Iris pigment epithelial cell (primary cell): Measurements from ENCODE around the gene P2RY2.
"Not testable (repeated sequence)": the region's sequence is repeated elsewhere in the genome, so short reads cannot be mapped to it uniquely, and the experiment has no call there.

ENCODE experiments used
- DNase-seq: peaks from one replicate; pipeline ENCODE4 v3.0.0-alpha.2; 2011; ENCODE audit warnings: low read depth

Gene P2RY2

DNA sequence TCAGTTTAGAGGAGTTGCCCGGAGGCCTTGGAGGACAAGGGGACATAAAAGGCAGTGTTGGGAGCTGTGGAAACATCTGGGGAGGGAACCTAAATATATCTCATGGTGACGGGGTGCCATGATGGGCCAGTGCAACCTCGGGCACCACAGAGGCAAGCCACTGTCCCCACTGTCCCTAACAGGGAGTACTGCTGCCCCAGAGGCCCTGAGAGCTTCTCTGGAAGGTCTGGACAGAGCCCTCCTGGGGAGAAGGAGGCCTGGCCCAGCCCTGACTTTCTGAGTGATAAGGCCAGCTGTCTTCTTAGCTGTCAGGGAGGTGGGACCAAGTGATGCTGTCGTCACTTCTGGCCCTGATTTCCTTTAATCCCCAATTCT, 48.6 kb downstream of the P2RY2 start:
- no peak for DNase-seq

GRCh38 chr11:73267122-73267846, 49.2 kb downstream of the P2RY2 start:
- no peak for DNase-seq

GRCh38 chr11:73267906-73268540, 49.9 kb downstream of the P2RY2 start:
- DNase-seq, result no peak

GRCh38 chr11:73268671-73269271, 50.7 kb downstream of the P2RY2 start:
- DNase-seq, result no peak

DNA sequence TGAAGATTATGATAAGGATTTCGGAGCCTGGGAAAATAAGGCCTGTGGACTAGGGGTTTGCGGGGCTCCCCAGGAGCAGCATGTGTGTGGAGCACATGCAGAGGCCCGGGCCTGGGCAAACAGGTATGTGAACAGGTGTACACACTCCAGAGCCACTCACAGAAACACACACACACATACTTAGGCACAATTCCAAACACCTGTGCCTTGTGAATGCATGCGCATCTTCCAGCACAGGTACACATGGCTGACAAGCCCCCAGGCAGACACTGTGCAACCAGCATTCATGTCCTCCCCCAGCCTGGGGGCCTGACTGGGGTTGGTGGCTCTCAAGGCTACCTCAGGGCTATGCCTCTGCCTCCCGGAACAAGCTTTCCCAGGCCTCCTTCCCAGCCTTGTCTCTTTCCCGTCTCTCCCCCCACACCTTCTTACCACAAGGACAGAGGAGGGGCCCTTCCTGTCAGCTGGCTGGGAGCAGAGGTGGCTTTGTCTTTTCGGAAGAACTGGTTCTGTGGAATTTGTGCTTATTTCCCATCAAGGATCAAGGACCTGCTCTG, 51.5 kb downstream of the P2RY2 start:
- no peak for DNase-seq

DNA sequence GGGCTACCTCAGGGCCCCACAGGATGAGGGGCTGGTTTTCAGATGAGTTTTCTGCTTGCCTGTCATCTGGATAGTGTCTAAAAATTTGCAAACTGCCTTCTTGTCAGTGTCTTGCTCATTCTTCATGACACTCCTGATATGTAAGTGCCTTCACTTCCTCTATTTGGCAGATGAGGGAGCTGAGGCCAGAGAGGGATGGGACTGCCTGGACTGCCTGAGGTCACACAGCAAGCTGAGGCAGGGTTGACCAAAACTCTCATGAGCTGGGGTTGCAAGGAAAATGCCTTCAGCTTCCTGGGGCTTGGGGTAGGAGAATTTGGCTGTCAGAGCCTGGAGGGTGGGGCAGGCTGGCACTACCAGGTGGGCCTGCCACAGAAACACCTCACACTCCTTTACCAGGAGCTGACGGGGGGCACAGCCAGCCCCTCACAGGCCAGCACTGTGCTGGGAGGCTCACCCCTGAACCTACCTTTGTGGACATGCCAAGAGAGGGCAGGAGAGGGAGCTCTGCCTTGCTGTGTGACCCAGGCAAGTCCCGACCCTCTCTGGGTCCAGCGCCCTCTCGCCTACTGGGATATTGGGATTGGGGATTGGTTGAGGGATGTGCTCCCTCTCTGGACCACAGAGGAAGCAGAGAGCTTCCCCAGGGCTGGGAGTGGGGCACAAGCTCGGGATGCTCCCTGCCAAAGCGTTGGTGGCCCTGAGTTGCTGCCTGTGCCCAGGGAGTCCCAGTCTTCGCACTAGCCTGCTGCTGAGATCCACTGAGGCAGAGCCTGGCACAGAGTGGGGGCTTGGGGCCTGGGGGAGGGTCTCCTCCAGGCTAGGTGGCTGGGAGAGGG, 52.2 kb downstream of the P2RY2 start:
- no peak for DNase-seq

DNA sequence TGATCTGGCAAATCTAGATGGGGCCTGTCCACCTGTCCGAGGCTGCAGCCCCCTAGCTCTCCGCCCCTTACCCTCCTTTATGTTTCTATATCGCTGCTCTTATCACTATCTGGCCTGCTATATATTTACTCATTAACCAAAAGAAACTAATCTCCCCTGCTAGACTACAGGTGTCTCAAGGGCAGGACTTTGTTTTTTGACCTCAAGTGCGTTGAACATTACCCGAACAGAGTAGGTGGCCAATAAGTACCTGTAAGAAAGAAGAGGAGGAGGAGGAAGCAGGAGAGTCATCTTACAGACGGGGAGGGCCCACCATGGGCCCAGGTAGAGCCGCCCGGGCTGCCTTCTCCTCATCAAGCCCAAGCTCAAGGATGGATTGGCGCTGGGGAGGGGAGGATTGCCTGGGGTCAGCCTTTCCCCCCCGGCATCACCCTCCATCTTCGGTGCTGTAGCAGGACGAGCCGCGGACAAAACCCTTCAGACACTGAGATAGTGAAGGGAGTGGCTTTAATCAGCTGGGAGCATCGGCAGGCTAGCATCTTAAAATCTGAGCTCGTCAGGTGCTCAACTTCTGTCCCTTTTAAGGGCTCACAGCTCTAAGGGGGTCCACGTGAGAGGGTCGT, 52.9 kb downstream of the P2RY2 start:
- DNase-seq, result no peak

GRCh38 chr11:73271478-73271865, 53.4 kb downstream of the P2RY2 start:
- not testable (repeated sequence) for DNase-seq

DNA sequence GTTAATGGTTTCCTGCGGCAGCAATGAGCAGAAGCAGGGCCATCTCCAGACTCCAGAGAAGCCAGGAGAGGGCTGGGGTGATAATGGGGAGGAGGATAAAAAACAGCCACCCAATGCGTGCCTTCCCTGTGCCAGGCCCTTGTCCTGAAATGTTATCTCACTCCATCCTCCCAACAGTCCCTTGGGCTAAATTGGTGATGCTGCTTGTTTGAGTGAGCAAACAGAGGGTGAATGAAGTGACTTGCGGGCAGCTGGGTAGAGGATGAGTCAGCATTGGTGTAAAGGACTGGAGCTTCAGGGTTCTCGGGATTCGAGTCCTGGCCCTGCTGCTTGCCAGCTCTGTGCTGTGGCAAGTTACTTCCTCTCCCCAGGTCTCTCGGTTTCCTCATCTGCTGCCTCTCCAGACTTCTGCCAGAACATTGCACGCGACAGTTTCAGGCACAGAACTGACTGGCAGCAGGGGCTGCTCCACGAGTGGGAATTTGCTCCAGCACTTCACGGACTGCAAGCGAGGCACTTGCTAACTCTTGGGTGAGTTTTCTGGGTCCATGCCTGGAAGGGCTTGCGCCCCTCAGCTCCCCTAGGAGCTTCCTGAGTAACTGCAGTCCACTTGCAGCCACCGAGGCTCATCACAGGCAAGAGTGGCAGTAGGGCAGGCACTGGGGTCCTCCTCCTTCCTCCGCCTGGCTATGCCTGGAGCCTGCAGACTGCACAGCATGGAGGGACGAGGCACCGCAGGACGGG, 54.0 kb downstream of the P2RY2 start, which contains the start of gene P2RY6:
TSS of gene P2RY6 (plus strand) at position 403 of the 744 bp plus-strand sequence. CDS start 24,181 bp downstream, outside the sequence.
- DNase-seq, result peak; percentile 39

DNA sequence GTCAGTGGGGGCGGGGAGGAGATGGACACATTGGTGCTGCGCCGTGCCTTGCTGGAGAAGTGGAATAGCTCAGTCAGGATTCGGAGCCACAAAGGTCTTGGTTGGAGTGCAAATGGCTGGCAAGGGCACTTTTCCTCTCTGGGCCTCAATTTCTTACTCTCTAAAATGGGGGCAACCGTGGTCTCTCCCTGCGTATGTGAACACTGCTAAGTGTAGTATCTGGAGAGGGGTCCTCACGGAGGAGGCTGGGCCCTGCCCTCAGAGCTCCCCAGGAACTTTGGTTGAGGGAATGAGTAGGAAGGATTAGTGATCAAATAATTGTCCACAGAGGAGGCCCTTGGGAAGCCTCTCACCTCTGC, 54.6 kb downstream of the P2RY2 start:
- DNase-seq, result no peak

GRCh38 chr11:73273222-73273895, 55.3 kb downstream of the P2RY2 start:
- no peak for DNase-seq

GRCh38 chr11:73274191-73274590, 56.1 kb downstream of the P2RY2 start:
- not testable (repeated sequence) for DNase-seq

DNA sequence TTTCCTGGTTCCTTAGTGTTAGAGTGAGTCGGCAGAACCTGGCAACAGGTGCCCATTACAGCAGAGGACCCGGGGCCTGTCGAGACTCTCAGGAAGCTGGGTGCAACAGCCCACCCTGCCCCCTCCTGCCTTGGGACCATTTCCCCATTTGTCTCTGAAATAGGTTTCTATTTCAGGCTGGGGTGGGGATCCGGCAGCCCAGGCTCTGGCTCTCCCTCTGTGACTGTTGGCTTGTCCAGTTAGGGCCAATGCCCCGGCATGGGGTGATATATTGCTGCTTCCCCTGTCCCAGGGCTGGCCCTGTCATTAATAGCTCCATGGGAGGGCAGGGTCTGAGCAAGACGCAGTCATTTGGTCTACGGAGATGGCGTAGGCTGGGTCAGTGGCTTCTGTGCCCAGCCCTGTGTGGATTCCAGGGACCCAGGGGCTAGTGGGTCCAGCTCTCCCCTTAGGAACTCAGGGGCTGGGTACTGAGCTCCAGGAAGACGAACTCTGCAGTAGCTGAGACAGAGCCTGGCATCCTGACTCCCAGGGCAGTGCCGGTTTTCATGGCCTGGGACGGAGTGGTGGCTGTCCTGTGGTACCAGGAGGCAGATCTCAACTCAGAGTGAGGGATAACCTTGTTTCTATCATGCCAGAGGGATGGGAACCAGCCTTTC, 56.8 kb downstream of the P2RY2 start:
- DNase-seq, result no peak

- DNase-seq, result no peak
Observed at GRCh38 chr11:73275381-73275750, 57.3 kb downstream of the P2RY2 start.

- DNase-seq, result no peak
Observed at GRCh38 chr11:73277467-73277866, 59.4 kb downstream of the P2RY2 start.

DNA sequence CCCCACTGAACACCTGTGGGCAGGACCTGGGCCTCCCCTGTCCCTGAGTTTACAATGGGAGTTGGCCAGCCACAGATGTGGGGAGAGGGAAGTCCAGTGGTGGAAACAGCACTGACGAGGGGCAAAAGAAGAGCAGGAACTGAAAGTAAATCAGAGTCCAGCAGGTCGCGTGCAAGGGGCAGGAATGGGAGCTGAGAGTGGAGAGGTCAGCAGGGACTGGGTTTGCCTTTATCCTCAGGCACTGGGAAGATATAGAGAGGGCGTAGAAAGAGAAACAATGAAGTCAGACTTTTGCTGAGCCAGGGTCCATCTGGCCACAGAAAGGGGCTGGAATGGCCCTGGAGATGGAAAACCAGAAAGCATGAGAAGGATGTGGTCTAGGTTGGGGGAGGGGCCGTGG, 62.5 kb downstream of the P2RY2 start:
- DNase-seq, result no peak

DNA sequence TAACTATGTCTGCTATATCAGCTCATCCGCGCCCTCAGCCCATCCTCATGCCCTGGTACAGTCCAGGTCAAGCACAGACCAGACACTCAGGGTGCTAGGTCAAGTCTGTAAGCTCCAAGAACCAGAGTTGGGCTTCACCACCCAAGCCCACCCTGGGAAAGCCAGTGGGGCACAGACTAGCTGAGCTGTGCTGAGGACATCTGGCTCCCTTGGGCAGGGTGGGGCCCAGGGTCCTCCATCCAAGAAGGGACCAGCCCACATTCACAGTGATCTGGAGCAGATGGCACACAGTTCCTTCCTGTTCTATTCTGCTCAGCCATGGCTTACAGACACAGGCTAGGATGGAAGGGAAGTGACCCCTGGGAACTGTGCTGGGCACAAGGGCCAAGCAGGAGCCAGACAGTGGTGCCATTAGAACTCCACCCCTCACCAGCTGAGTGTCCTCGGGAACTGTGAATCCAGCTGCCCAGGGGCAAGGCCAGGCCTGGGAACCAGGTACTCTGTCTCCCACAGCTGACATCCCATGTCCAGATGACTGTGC, 63.2 kb downstream of the P2RY2 start:
- no peak for DNase-seq

GRCh38 chr11:73281796-73282660, 63.9 kb downstream of the P2RY2 start:
- DNase-seq, result no peak
